Fibroblast of lung (primary cell): ENCODE results near the gene LBH. TPM values are rescaled to one million over a fixed set of nuclear protein-coding genes. Genes with fewer than 3 reads are reported as not detected.

Experiments
- DNase-seq, 2 donors: peaks; one replicate each; pipeline versions ENCODE4 v3.0.0 to v3.0.0-alpha.2; 2010; ENCODE audit warnings: low read depth in 2 of 2
- H2AFZ ChIP-seq: 2 replicates; pipeline ENCODE4 v1.5.1; 2012; ENCODE audit warnings: low read length, control low read depth, inconsistent platforms
- H3K27ac ChIP-seq: 2 replicates; pipeline ENCODE4 v1.5.1; 2011; ENCODE audit warnings: low read length, control low read depth; ENCODE audit not compliant: insufficient read depth
- H3K27me3 ChIP-seq: 2 replicates; pipeline ENCODE4 v1.5.1; 2011; ENCODE audit warnings: mild to moderate bottlenecking, low read length; ENCODE audit not compliant: control insufficient read depth, insufficient read depth
- H3K36me3 ChIP-seq: 2 replicates; pipeline ENCODE4 v1.5.1; 2011; ENCODE audit warnings: low read length; ENCODE audit not compliant: control insufficient read depth, insufficient read depth
- H3K4me1 ChIP-seq: 2 replicates; pipeline ENCODE4 v1.5.1; 2011; ENCODE audit warnings: low read length; ENCODE audit not compliant: control insufficient read depth, insufficient read depth; ENCODE audit errors: extremely low read depth
- H3K4me2 ChIP-seq: 2 replicates; pipeline ENCODE4 v1.5.1; 2011; ENCODE audit warnings: low read length, control low read depth; ENCODE audit not compliant: insufficient read depth; ENCODE audit errors: extremely low read depth
- H3K4me3 ChIP-seq, 4 experiments: fragments of 200-600 bp in 1 of 4; sonication (generic) in 1 of 4; replicated peaks in 1 of 4; 2 replicates each; pipeline ENCODE4 v1.5.1; 2011 to 2016; ENCODE audit warnings: low read length in 4 of 4, low read depth in 3 of 4, mild to moderate bottlenecking in 3 of 4, control low read depth in 2 of 4, inconsistent platforms in 1 of 4, mixed read lengths in 1 of 4; ENCODE audit not compliant: insufficient read depth in 1 of 4; ENCODE audit errors: control extremely low read depth in 1 of 4
- H3K79me2 ChIP-seq: 2 replicates; pipeline ENCODE4 v1.5.1; 2012; ENCODE audit warnings: mild to moderate bottlenecking, low read length, inconsistent platforms; ENCODE audit not compliant: control insufficient read depth, insufficient read depth
- H3K9ac ChIP-seq: 2 replicates; pipeline ENCODE4 v1.5.1; 2011; ENCODE audit warnings: mild to moderate bottlenecking, low read length, control low read depth; ENCODE audit not compliant: insufficient read depth
- H3K9me3 ChIP-seq: 2 replicates; pipeline ENCODE4 v1.5.1; 2012; ENCODE audit warnings: low read depth, low read length; ENCODE audit not compliant: control insufficient read depth, insufficient read depth
- H4K20me1 ChIP-seq: 2 replicates; pipeline ENCODE4 v1.5.1; 2011; ENCODE audit warnings: low read length; ENCODE audit not compliant: control insufficient read depth, insufficient read depth; ENCODE audit errors: extremely low read depth
- EZH2 ChIP-seq: IDR thresholded peaks from 2 replicates; pipeline ENCODE4 v1.5.1; 2012; ENCODE audit warnings: low read length, control low read depth, mild to moderate bottlenecking; ENCODE audit errors: missing control alignments
- polyA plus RNA-seq, 2 donors: library from polyadenylated mRNA; depleted of rRNA in 1 of 2; stranded (reverse) in 1 of 2; unstranded in 1 of 2; fragments of >200 nt; gene quantifications; 2 replicates each; pipeline ENCODE4 v1.2.1, GENCODE V29; 2011 to 2012; ENCODE audit warnings: missing spikeins in 1 of 2
- total RNA-seq: library from RNA; depleted of rRNA; stranded (reverse); fragments of >200 nt; gene quantifications from 2 replicates; pipeline ENCODE4 v1.2.1, GENCODE V29; 2014
- TF ChIP-seq, protein P1 (sequence below), 2 donors: IDR thresholded peaks in 1 of 2; conservative IDR thresholded peaks in 1 of 2; 1 replicate in 1 of 2; 2 replicates in 1 of 2; pipeline ENCODE4 v1.5.1; 2011 to 2012; ENCODE audit warnings: low read length in 2 of 2, control low read depth in 1 of 2, inconsistent platforms in 1 of 2, low read depth in 1 of 2, mild to moderate bottlenecking in 1 of 2

Gene LBH
- total and polyA plus RNA-seq, 2 donors (not counting 1 experiment from before 2014, with no cell fraction given) = 604 to 926 TPM

DNA sequence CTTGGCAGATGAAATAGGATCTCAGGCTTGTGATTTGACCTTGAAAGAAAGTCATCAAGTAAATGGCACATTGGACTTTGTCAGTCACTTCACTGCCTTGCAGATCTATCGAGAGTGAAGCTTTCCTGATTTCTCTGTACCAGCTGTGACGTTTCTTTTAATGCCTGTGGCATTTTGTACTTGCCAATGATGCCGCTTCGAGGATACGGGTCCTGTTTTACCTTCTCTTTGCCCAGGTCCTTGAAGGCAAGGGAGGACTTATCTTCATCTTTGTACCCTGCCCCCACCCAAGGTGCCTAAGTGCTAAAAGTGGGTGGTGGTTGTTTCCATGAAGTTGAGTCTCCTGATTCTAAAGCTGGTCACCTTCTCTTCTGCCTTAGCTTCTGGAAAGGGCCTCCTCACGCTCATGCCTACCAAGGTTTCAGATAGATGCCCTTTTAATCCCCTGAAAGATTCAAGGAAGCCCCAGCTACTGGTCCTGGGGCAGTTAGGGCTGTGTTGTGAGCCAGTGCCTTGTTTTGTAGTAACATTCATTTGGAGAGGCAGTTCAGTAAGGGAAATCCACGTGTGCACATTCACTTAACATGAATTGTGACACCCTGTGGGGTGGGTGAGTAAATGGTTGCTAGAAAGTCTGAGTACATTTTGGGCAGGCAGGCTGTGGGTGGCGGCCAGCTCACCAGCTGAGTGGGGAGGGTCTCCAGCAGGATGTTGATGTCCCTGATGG is 6.1 kb downstream of the LBH start:
- H3K4me3 ChIP-seq = peak overlapping the region in 2 of 4 experiments; percentile 3 to 91

DNA sequence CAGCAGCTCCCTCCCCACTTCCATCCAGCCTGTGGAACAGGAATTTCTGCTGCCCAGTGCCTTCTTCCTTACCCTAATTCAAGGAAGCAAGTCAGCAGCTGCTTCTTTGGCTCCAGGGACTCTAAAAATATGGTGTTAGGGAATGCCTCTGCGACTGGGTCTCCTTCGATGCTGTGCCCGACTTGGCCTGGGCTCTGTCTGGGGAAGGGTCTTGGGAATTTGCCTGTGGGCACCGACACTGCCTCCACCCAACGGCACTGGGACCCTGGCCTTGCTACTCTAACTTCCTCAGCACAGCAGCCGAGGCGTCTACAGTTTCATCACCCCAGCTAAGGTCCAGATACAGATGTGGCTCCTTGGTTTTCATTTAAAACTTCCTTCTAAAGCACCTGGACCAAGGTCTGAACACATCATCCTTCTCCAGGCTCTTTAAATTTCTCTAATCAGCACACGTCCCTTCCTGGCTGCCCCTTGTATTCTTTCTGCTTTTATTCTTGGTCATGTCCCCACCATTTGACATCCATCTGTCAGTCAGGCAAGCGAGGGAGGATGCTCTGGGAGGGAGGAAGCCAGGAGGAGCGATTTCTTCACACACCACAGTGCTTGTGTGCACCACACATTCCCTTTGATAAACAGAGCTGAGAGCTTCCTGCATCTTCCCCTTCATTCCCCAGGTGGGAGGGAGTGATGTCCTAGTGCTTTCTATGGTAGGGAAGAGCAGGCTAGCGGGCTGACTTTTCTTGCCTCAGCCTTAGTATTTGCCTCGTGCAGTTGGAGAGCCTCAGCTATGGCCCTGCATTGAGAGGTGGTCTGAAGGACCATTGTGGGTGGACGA is 6.8 kb downstream of the LBH start:
- Histone ChIP-seq H3K27me3 (no peaks in the 10 kb centered on the region), H3K36me3 (peaks cover 35% of the 10 kb centered on the region), H3K27ac (peak overlapping the region; percentile 59), H4K20me1 (peaks cover 1% of the 10 kb centered on the region), H2AFZ (no peak overlapping the region), H3K4me2 (peak overlapping the region; percentile 11), H3K4me1 (peaks cover 42% of the 10 kb centered on the region), H3K79me2 (peaks cover 70% of the 10 kb centered on the region), H3K9ac (no peak overlapping the region), H3K9me3 (no peaks in the 10 kb centered on the region), H3K4me3 (peak overlapping the region in 2 of 4 experiments; percentile 3 to 91)
- TF ChIP-seq, protein P1, sequence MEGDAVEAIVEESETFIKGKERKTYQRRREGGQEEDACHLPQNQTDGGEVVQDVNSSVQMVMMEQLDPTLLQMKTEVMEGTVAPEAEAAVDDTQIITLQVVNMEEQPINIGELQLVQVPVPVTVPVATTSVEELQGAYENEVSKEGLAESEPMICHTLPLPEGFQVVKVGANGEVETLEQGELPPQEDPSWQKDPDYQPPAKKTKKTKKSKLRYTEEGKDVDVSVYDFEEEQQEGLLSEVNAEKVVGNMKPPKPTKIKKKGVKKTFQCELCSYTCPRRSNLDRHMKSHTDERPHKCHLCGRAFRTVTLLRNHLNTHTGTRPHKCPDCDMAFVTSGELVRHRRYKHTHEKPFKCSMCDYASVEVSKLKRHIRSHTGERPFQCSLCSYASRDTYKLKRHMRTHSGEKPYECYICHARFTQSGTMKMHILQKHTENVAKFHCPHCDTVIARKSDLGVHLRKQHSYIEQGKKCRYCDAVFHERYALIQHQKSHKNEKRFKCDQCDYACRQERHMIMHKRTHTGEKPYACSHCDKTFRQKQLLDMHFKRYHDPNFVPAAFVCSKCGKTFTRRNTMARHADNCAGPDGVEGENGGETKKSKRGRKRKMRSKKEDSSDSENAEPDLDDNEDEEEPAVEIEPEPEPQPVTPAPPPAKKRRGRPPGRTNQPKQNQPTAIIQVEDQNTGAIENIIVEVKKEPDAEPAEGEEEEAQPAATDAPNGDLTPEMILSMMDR (conservative IDR thresholded peaks at IDR 0.05 in 1 of 2, IDR thresholded peaks at IDR 0.05 in 1 of 2; ENCODE audit: low read depth in 1 of 2, low read length in 2 of 2) = no peak
- no peak for TF ChIP-seq EZH2
- no peak for DNase-seq

More for the DNA sequence above, 6.1 kb downstream of the LBH start:
- Histone ChIP-seq H3K9me3 (no peaks in the 10 kb centered on the region), H3K9ac (peak overlapping the region; percentile 10), H4K20me1 (peaks cover 1% of the 10 kb centered on the region), H3K27me3 (no peaks in the 10 kb centered on the region), H3K27ac (peak overlapping the region; percentile 59), H2AFZ (no peak overlapping the region), H3K4me2 (peak overlapping the region; percentile 69), H3K4me1 (peaks cover 42% of the 10 kb centered on the region), H3K36me3 (peaks cover 34% of the 10 kb centered on the region), H3K79me2 (peaks cover 75% of the 10 kb centered on the region)
- no peak for TF ChIP-seq EZH2
- TF ChIP-seq, protein P1 (conservative IDR thresholded peaks at IDR 0.05 in 1 of 2, IDR thresholded peaks at IDR 0.05 in 1 of 2; ENCODE audit: low read depth in 1 of 2, low read length in 2 of 2) = no peak
- peak in 1 of 2 donors; percentile 29 for DNase-seq

DNA sequence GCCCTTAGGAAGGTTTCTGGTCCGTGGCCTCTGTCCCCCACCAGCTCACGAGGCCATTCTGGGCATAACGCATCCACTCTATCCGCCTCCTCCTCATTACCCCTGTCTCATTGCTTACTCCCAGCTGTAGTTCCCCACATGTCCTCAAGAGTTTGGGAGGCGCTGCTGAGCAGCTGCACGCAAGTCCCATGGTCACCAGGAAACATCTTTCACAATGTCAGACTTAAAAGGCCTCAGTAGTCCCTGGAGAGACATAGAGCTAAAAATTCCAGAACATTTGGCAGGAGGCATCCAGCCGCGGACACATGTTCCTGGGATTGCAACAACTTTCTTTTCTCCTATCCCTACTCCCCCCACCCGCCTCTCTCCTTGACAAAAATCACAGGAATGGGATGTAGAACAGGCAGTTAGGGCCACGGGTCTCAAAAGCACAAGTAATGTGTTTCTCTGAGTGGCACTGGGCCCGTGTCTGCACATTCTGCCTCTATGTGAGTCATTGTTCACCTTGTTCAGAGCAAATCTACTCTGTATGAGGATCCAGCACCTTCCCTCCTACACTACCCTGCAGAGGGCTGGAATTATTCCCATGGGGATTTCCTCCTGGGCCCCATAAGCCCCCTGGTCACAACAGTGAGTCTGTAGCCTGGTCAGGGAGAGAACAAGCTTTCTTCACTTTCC is 8.1 kb downstream of the LBH start:
- H2AFZ ChIP-seq = no peak overlapping the region
- H3K4me2 ChIP-seq = peak overlapping the region; percentile 55
- TF ChIP-seq, protein P1 (conservative IDR thresholded peaks at IDR 0.05 in 1 of 2, IDR thresholded peaks at IDR 0.05 in 1 of 2; ENCODE audit: low read depth in 1 of 2, low read length in 2 of 2) = peak; percentile 97 to 99
- TF ChIP-seq EZH2 = no peak
- no peak overlapping the region for H3K9ac ChIP-seq
- no peaks in the 10 kb centered on the region for H3K27me3 ChIP-seq
- H3K36me3 ChIP-seq = peaks cover 36% of the 10 kb centered on the region
- H3K79me2 ChIP-seq = peaks cover 71% of the 10 kb centered on the region
- peak overlapping the region in 2 of 4 experiments; percentile 2 to 28 for H3K4me3 ChIP-seq
- H3K4me1 ChIP-seq = peaks cover 40% of the 10 kb centered on the region
- peak overlapping the region; percentile 63 for H3K27ac ChIP-seq
- H4K20me1 ChIP-seq = peaks cover 1% of the 10 kb centered on the region
- peak; percentile 39 to 83 for DNase-seq
- no peaks in the 10 kb centered on the region for H3K9me3 ChIP-seq
